PC-3 (cell line): ENCODE results near the gene KHDC4. TPM values are rescaled to one million over a fixed set of nuclear protein-coding genes. Genes with fewer than 3 reads are reported as not detected.

Source experiments
- ATAC-seq: fragments of 200-7000 bp; cut with Tn5 transposase; 2 replicates; pipeline ENCODE4 v1.9.1; 2020; ENCODE audit warnings: mild to moderate bottlenecking, moderate library complexity
- BruUV-seq: library from RNA; stranded (reverse); fragments of 400-500 nt; replicated peaks from 2 replicates; lab custom pipeline; 2021; lab: Mats Ljungman, UMichigan
- CTCF ChIA-PET: fragments of 300-600 bp; sonication (Branson Sonifier 250); formaldehyde crosslinking; loops from one replicate; lab custom pipeline; 2022; ENCODE audit warnings: antibody characterized with exemption; lab: Charles Lee
- POLR2A ChIA-PET: fragments of 300-600 bp; sonication (Branson Sonifier 250); formaldehyde crosslinking; loops from one replicate; lab custom pipeline; 2022; ENCODE audit warnings: antibody characterized with exemption; ENCODE audit not compliant: unreplicated experiment; lab: Charles Lee
- DNase-seq: peaks from one replicate; pipeline ENCODE4 v3.0.0-alpha.2; 2015
- H2AFZ ChIP-seq: fragments of 300-600 bp; sonication (generic); 2 replicates; pipeline ENCODE4 v1.6.0; 2016; ENCODE audit warnings: antibody characterized with exemption, low read length
- H3F3A ChIP-seq: fragments of 300-600 bp; sonication (generic); one replicate; pipeline ENCODE4 v1.6.0; 2017; ENCODE audit warnings: antibody characterized with exemption, low read length, control low read depth, mild to moderate bottlenecking; ENCODE audit not compliant: unreplicated experiment
- H3K27ac ChIP-seq: fragments of 300-600 bp; sonication (generic); 2 replicates; pipeline ENCODE4 v1.5.1; 2016; ENCODE audit warnings: mild to moderate bottlenecking, low read length
- H3K27me3 ChIP-seq: fragments of 300-600 bp; sonication (generic); 2 replicates; pipeline ENCODE4 v1.6.1; 2016; ENCODE audit warnings: low read length, mixed read lengths
- H3K36me3 ChIP-seq: fragments of 300-600 bp; sonication (generic); 2 replicates; pipeline ENCODE4 v1.6.1; 2016; ENCODE audit warnings: low read depth, mixed run types, low read length, mixed read lengths
- H3K4me1 ChIP-seq: fragments of 300-600 bp; sonication (generic); 2 replicates; pipeline ENCODE4 v1.5.1; 2016; ENCODE audit warnings: low read length; ENCODE audit not compliant: insufficient read depth
- H3K4me2 ChIP-seq: fragments of 300-600 bp; sonication (generic); 2 replicates; pipeline ENCODE4 v1.6.0; 2016; ENCODE audit warnings: low read length
- H3K4me3 ChIP-seq: fragments of 300-600 bp; sonication (generic); 2 replicates; pipeline ENCODE4 v1.5.1; 2016; ENCODE audit warnings: mild to moderate bottlenecking, low read length, mixed read lengths
- H3K79me2 ChIP-seq: fragments of 300-600 bp; sonication (generic); 2 replicates; pipeline ENCODE4 v1.6.1; 2017; ENCODE audit warnings: low read length, mixed read lengths
- H3K9ac ChIP-seq: fragments of 300-600 bp; sonication (generic); 2 replicates; pipeline ENCODE4 v1.6.0; 2016; ENCODE audit warnings: mild to moderate bottlenecking, low read length
- H3K9me2 ChIP-seq: fragments of 300-600 bp; sonication (generic); replicated peaks from 2 replicates; pipeline ENCODE4 v1.6.1; 2016; ENCODE audit warnings: mixed run types, low read length, mixed read lengths
- H3K9me3 ChIP-seq: fragments of 300-600 bp; sonication (generic); 2 replicates; pipeline ENCODE4 v1.6.1; 2016; ENCODE audit warnings: low read length, mixed read lengths
- H4K20me1 ChIP-seq: fragments of 300-600 bp; sonication (generic); 2 replicates; pipeline ENCODE4 v1.6.1; 2016; ENCODE audit warnings: low read length, mixed read lengths
- EZH2 ChIP-seq: fragments of 300-600 bp; sonication (generic); IDR thresholded peaks from one replicate; pipeline ENCODE4 v1.6.1; 2017; ENCODE audit warnings: antibody characterized with exemption, mild to moderate bottlenecking, low read length; ENCODE audit not compliant: unreplicated experiment
- EZH2phosphoT487 ChIP-seq: fragments of 300-600 bp; sonication (generic); IDR thresholded peaks from 2 replicates; pipeline ENCODE4 v1.6.1; 2018; ENCODE audit warnings: mild to moderate bottlenecking, antibody characterized with exemption, low read length, borderline replicate concordance
- intact Hi-C: fragments of 100-400 bp; cut with micrococcal nuclease; formaldehyde crosslinking; loops from 2 replicates; pipeline ENCODE4 v1.9.0; 2023
- total RNA-seq: library from RNA; depleted of rRNA; stranded (reverse); fragments of >200 nt; gene quantifications from 2 replicates; pipeline ENCODE4 v1.2.3, GENCODE V29; 2014
- TF ChIP-seq, protein P1 (sequence below): fragments of 300-600 bp; sonication (generic); conservative IDR thresholded peaks from 2 replicates; pipeline ENCODE4 v1.5.1; 2017; ENCODE audit warnings: antibody characterized with exemption, low read depth, mild to moderate bottlenecking, low read length

Gene KHDC4
- total RNA-seq, 1 experiment from 2014 or later: 63.4 TPM

DNA sequence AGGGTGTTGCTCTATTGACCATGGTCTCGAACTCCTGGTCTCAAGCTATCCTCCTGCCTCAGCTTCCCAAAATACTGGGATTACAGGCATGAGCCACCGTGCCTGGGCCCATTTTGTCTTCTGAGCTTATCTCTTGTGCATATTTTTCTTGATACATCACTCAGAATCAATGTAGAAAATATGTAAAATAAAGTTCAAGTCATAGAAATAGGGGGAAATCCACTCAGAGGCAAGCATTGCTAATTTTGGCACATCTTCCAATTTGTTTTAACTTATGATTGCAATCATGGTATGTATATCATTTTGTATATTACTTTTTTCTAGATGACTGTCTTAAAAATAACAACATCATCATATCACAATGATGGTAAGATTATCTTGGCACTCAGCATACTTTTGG is 44.6 kb downstream of the KHDC4 start:
- no peak for ATAC-seq
- ChIA-PET CTCF (no interaction called here), POLR2A (no interaction called here)
- H3K4me1 ChIP-seq: peaks cover 36% of the 10 kb centered on the region
- no peaks in the 10 kb centered on the region for H3K79me2 ChIP-seq
- no peaks in the 10 kb centered on the region for H3K9me2 ChIP-seq
- no peak for DNase-seq
- H3K36me3 ChIP-seq: no peaks in the 10 kb centered on the region
- no peak overlapping the region for H3K27ac ChIP-seq
- intact Hi-C loops: no loop called here
- H2AFZ ChIP-seq: no peak overlapping the region
- H3K27me3 ChIP-seq: no peaks in the 10 kb centered on the region
- H4K20me1 ChIP-seq: no peaks in the 10 kb centered on the region
- TF ChIP-seq EZH2phosphoT487 (no peak), EZH2 (no peak)
- TF ChIP-seq, protein P1, sequence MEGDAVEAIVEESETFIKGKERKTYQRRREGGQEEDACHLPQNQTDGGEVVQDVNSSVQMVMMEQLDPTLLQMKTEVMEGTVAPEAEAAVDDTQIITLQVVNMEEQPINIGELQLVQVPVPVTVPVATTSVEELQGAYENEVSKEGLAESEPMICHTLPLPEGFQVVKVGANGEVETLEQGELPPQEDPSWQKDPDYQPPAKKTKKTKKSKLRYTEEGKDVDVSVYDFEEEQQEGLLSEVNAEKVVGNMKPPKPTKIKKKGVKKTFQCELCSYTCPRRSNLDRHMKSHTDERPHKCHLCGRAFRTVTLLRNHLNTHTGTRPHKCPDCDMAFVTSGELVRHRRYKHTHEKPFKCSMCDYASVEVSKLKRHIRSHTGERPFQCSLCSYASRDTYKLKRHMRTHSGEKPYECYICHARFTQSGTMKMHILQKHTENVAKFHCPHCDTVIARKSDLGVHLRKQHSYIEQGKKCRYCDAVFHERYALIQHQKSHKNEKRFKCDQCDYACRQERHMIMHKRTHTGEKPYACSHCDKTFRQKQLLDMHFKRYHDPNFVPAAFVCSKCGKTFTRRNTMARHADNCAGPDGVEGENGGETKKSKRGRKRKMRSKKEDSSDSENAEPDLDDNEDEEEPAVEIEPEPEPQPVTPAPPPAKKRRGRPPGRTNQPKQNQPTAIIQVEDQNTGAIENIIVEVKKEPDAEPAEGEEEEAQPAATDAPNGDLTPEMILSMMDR: no peak
- no TSS peak for BruUV-seq
- no peak overlapping the region for H3K4me2 ChIP-seq
- no peaks in the 10 kb centered on the region for H3K9me3 ChIP-seq
- H3K9ac ChIP-seq: no peak overlapping the region
- peaks cover 15% of the 10 kb centered on the region for H3F3A ChIP-seq
- no peak overlapping the region for H3K4me3 ChIP-seq

DNA sequence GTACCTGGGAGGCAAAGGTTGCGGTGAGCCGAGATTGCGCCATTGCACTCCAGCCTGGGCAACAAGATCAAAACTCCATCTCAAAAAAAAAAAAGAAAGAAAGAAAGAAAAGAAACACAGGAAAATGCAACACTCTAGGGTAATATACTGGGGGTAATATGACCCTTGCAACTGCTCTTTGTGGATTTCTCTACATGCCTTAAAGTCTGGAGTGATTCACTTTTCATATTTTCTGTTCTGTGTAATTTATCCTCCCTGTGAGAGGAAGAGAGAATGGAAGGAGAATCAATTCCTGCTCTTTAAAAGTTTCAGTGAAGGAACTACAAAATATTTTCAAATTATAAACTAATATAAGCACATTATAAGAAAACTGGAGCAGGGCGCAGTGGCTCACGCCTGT is 45.7 kb downstream of the KHDC4 start:
- no peak overlapping the region for H3K27ac ChIP-seq
- peaks cover 7% of the 10 kb centered on the region for H3F3A ChIP-seq
- H3K36me3 ChIP-seq: no peaks in the 10 kb centered on the region
- TF ChIP-seq, protein P1: no peak
- no peak for TF ChIP-seq EZH2
- no peak for TF ChIP-seq EZH2phosphoT487
- intact Hi-C loops: no loop called here
- peaks cover 31% of the 10 kb centered on the region for H3K4me1 ChIP-seq
- H3K27me3 ChIP-seq: no peaks in the 10 kb centered on the region
- H3K79me2 ChIP-seq: no peaks in the 10 kb centered on the region
- H3K9me2 ChIP-seq: no peaks in the 10 kb centered on the region
- H4K20me1 ChIP-seq: no peaks in the 10 kb centered on the region
- no peak overlapping the region for H3K9ac ChIP-seq
- ChIA-PET CTCF (no interaction called here), POLR2A (no interaction called here)
- no peak overlapping the region for H3K4me3 ChIP-seq
- DNase-seq: no peak
- BruUV-seq: no TSS peak
- ATAC-seq: no peak
- no peaks in the 10 kb centered on the region for H3K9me3 ChIP-seq
- no peak overlapping the region for H3K4me2 ChIP-seq
- no peak overlapping the region for H2AFZ ChIP-seq

DNA sequence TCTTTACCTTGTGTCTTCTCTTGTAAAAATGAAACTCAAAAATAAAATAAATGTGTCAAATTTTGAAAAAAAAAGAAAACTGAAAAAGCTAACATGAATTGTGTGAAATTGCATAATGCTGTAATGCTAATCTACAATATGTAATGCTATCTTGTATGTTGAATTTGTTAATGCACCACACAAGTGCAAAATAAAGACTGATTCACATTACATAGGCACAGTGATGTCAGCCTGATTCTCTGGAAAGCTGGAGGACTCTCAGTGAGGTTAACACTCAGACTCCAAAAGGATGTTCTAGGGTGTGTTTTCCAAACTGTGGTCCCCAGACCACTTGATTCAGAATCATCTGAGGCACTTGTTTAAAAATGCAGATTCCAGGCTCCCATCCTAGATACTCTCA is 49.2 kb downstream of the KHDC4 start:
- H3K79me2 ChIP-seq: no peaks in the 10 kb centered on the region
- TF ChIP-seq EZH2phosphoT487 (no peak), EZH2 (no peak)
- TF ChIP-seq, protein P1: no peak
- H3K36me3 ChIP-seq: no peaks in the 10 kb centered on the region
- ChIA-PET POLR2A (no interaction called here), CTCF (interaction anchor here (0.5 kb wide), 1 partner anchor 712 kb away, joined by 3 read pairs; the partner anchor contains the start of gene KRTCAP2)
- 0 out of 2 replicates have a peak overlapping the region, but pooled peaks have one; percentile 2 for H3K4me2 ChIP-seq
- no peaks in the 10 kb centered on the region for H3K9me3 ChIP-seq
- H3K9me2 ChIP-seq: no peaks in the 10 kb centered on the region
- no peaks in the 10 kb centered on the region for H4K20me1 ChIP-seq
- DNase-seq (no peak), ATAC-seq (peak; percentile 19; the same call in 1 of the 2 replicates)
- no peaks in the 10 kb centered on the region for H3K27me3 ChIP-seq
- no peak overlapping the region for H3K9ac ChIP-seq
- H3K4me3 ChIP-seq: no peak overlapping the region
- H3K4me1 ChIP-seq: peaks cover 15% of the 10 kb centered on the region
- intact Hi-C loops: no loop called here
- no peak overlapping the region for H2AFZ ChIP-seq
- no peaks in the 10 kb centered on the region for H3F3A ChIP-seq
- no peak overlapping the region for H3K27ac ChIP-seq
- no TSS peak for BruUV-seq
